Measurements from ENCODE around the gene SPDYC. TPM values are rescaled to one million over a fixed set of nuclear protein-coding genes. Genes with fewer than 3 reads are reported as not detected.
A peak's percentile ranks its signal among the peaks of the same experiment; 100 is the strongest.

Gene SPDYC
- total and polyA plus RNA-seq, 9 of the 15 experiments (the other 6 are each of a cell fraction or from before 2014, with no cell fraction given), result 4.4 to 18.8 (median 9.2) TPM

- H3K4me1 ChIP-seq (replicated peaks in 1 of 2; ENCODE audit: control insufficient read depth in 2 of 2, insufficient read depth in 2 of 2, low read length in 2 of 2), result peaks cover 0 to 18% of the 10 kb centered on the region in 2 experiments; a peak in 2 of 5 replicates
- peaks cover 65% of the 10 kb centered on the region for H3K36me3 ChIP-seq (ENCODE audit: control insufficient read depth, insufficient read depth, low read length)
- H3K9me3 ChIP-seq (replicated peaks; ENCODE audit: control insufficient read depth, insufficient read depth, low read depth, low read length), result no peaks in the 10 kb centered on the region
- H3K4me2 ChIP-seq (ENCODE audit: insufficient read depth, low read length), result no peak overlapping the region
- DNase-seq (ENCODE audit: extremely low read depth in 1 of 4, low spot score in 3 of 4) (peak; percentile 68 to 91 (median 86)), FAIRE-seq (no peak), ATAC-seq (peak; percentile 95)
- H3K4me3 ChIP-seq, result no peak overlapping the region
- no peaks in the 10 kb centered on the region for H3K79me2 ChIP-seq (ENCODE audit: control insufficient read depth, insufficient read depth, low read length)
- no peak overlapping the region for H3K27ac ChIP-seq (ENCODE audit: extremely low read depth, low read depth, low read length)
- intact Hi-C loops (cut with micrococcal nuclease), result loop anchor here (2.0 to 5.0 kb wide), 2 partner anchors 47 to 126 kb away; no protein-coding TSS in a partner anchor
- peak overlapping the region in 1 of 2 experiments; percentile 61; a peak in 1 of 4 replicates for H3K9ac ChIP-seq (ENCODE audit: insufficient read depth in 1 of 2, low read depth in 2 of 2, low read length in 2 of 2)
- no peaks in the 10 kb centered on the region for H3K9me1 ChIP-seq (ENCODE audit: control insufficient read depth, insufficient read depth, low read length)
- POLR2A ChIA-PET, result interaction anchor here (0.6 kb wide), 1 partner anchor 85 kb away, joined by 3 read pairs; no protein-coding TSS in a partner anchor
- H3K27me3 ChIP-seq (ENCODE audit: control insufficient read depth in 2 of 2, insufficient read depth in 2 of 2, low read length in 2 of 2), result no peaks in the 10 kb centered on the region
- BruUV-seq (replicated peaks), result no TSS peak
- no peaks in the 10 kb centered on the region for H4K20me1 ChIP-seq (replicated peaks; ENCODE audit: control insufficient read depth, insufficient read depth, low read length)
- in situ Hi-C loops (cut with MboI), result no loop called here
- CTCF ChIA-PET (ENCODE audit: low intra/inter-chr PET ratio), result interaction anchor here (0.5 to 2.9 kb wide), 4 partner anchors 49 to 227 kb away, joined by 3 to 19 read pairs (median 6); partner anchors contain the start of gene CDC42EP2
- WGBS (ENCODE audit: insufficient coverage, low coverage, missing lambda C conversion rate), result 61% methylated on average over 33 of the region's 38 CpGs
- H2AFZ ChIP-seq (ENCODE audit: low read depth, low read length), result no peak overlapping the region
- TF ChIP-seq CBFA2T3 (IDR thresholded peaks at IDR 0.05) (no peak), HNRNPK (IDR thresholded peaks at IDR 0.05; ENCODE audit: low read depth, low read length, poor library complexity, severe bottlenecking) (no peak), AFF1 (IDR thresholded peaks at IDR 0.05; ENCODE audit: low read depth in 1 of 2, partially characterized antibody in 2 of 2) (no peak), MTA2 (IDR thresholded peaks at IDR 0.05; ENCODE audit: low read depth) (no peak), HLTF (IDR thresholded peaks at IDR 0.05) (no peak), CLOCK (CRISPR knock-in tag; IDR thresholded peaks at IDR 0.05; ENCODE audit: borderline replicate concordance) (no peak), ESRRA (IDR thresholded peaks at IDR 0.05; ENCODE audit: borderline replicate concordance, low read depth) (no peak), ZBTB33 (CRISPR knock-in tag; IDR thresholded peaks at IDR 0.05) (peak; percentile 99), TEAD4 (IDR thresholded peaks at IDR 0.05; ENCODE audit: low read length) (0 out of 2 replicates have a peak, but pooled peaks have one; percentile 15), TEAD4 (CRISPR knock-in tag; IDR thresholded peaks at IDR 0.05; ENCODE audit: borderline replicate concordance) (no peak)
- TF ChIP-seq, protein P1, sequence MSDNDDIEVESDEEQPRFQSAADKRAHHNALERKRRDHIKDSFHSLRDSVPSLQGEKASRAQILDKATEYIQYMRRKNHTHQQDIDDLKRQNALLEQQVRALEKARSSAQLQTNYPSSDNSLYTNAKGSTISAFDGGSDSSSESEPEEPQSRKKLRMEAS (CRISPR knock-in tag; IDR thresholded peaks at IDR 0.05), result peak; percentile 15; the same call in 1 of the 2 replicates
Measured at GRCh38 chr11:65204646-65205601, 34.9 kb downstream of the SPDYC start.
